Activated naive CD4-positive, alpha-beta T cell treated with anti-CD3 and anti-CD28 coated beads for 36 hours (primary cell): ENCODE results near the gene LPCAT4. TPM values are rescaled to one million over a fixed set of nuclear protein-coding genes. Genes with fewer than 3 reads are reported as not detected.

Experiments used
- CTCF ChIA-PET: fragments of 350-600 bp; sonication (Branson Sonifier 250); formaldehyde crosslinking; loops from one replicate; lab custom pipeline; 2021; ENCODE audit warnings: antibody characterized with exemption; lab: Charles Lee
- DNase-seq: peaks from one replicate; pipeline ENCODE4 v3.0.0-alpha.2; 2020
- H3K27ac Mint-ChIP-seq: one replicate; pipeline ENCODE4 v1.8.0; 2021; ENCODE audit warnings: mild to moderate bottlenecking, mixed read lengths
- H3K27me3 Mint-ChIP-seq: one replicate; pipeline ENCODE4 v1.8.0; 2021; ENCODE audit warnings: low read depth, mixed read lengths
- H3K36me3 Mint-ChIP-seq: one replicate; pipeline ENCODE4 v1.8.0; 2021; ENCODE audit warnings: low read depth, mixed read lengths
- H3K4me1 Mint-ChIP-seq: one replicate; pipeline ENCODE4 v1.8.0; 2021; ENCODE audit warnings: low read depth, mixed read lengths
- H3K4me3 Mint-ChIP-seq: one replicate; pipeline ENCODE4 v1.8.0; 2021; ENCODE audit warnings: mild to moderate bottlenecking, moderate library complexity, mixed read lengths
- H3K9me3 Mint-ChIP-seq: one replicate; pipeline ENCODE4 v1.8.0; 2021; ENCODE audit warnings: mixed read lengths
- intact Hi-C: fragments of 100-400 bp; cut with micrococcal nuclease; formaldehyde crosslinking; loops from one replicate; pipeline ENCODE4 v1.15.1; 2023
- total RNA-seq, 2 experiments: library from RNA; stranded (reverse); gene quantifications; one replicate each; pipeline ENCODE4 v1.2.3, GENCODE V29; 2021

The LPCAT4 gene
- total RNA-seq, 2 experiments from 2014 or later = 63.5 to 66.8 TPM

DNA sequence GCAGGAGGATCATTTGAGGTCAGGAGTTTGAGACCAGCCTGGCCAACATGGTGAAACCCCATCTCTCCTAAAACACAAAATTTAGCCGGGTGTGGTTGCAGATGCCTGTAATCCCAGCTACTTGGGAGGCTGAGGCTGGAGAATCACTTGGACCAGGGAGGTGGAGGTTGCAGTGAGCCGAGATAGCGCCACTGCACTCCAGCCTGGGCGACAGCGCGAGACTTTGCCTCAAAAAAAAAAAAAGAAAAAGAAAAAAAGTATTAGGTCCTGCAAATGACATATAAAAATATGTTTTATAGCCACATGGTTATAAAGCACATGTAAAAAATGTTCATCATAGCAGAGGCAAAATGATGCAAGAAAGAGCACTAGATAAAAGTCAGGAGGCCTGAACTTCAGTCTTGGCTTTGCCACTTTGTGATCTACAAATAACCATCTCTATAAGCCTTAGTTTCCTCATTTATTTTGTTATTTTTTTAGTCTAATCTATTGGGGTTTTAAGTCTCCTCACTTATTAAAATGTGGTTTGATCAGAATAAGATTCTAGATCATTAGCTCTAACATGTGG, 34.4 kb downstream of the LPCAT4 start:
- Mint-ChIP-seq H3K4me3 (peak overlapping the region; percentile 35), H3K9me3 (no peaks in the 10 kb centered on the region), H3K27me3 (no peaks in the 10 kb centered on the region), H3K4me1 (peaks cover 59% of the 10 kb centered on the region), H3K27ac (peak overlapping the region; percentile 97), H3K36me3 (peaks cover 9% of the 10 kb centered on the region)
- DNase-seq = no peak
- CTCF ChIA-PET = interaction anchor here (0.6 to 2.4 kb wide), 4 partner anchors 33 to 94 kb away, joined by 3 to 15 read pairs (median 4); partner anchors contain the start of gene LPCAT4
- intact Hi-C loops = no loop called here

DNA sequence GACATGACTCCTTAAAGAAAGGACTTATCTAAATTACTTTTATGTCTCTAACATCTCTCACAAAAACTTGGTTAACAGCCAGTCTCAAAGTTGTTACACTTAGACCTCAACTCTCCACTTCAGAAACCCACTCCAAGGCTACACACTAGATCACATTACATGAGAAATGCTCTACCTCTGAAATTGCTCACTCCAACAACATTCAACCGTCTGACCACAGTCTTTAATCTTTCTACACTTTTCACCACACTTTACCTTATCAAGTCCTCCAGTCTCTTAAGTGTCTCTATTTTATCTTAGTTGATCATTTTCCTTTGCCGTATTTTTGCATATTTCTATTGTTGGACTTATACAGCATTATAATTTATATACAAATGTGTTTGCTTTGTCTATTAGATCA, 35.2 kb downstream of the LPCAT4 start:
- H3K36me3 Mint-ChIP-seq = peaks cover 5% of the 10 kb centered on the region
- H3K4me1 Mint-ChIP-seq = peaks cover 65% of the 10 kb centered on the region
- intact Hi-C loops = no loop called here
- H3K27ac Mint-ChIP-seq = peak overlapping the region; percentile 97
- DNase-seq = no peak
- peak overlapping the region; percentile 35 for H3K4me3 Mint-ChIP-seq
- CTCF ChIA-PET = no interaction called here
- no peaks in the 10 kb centered on the region for H3K9me3 Mint-ChIP-seq
- no peaks in the 10 kb centered on the region for H3K27me3 Mint-ChIP-seq

DNA sequence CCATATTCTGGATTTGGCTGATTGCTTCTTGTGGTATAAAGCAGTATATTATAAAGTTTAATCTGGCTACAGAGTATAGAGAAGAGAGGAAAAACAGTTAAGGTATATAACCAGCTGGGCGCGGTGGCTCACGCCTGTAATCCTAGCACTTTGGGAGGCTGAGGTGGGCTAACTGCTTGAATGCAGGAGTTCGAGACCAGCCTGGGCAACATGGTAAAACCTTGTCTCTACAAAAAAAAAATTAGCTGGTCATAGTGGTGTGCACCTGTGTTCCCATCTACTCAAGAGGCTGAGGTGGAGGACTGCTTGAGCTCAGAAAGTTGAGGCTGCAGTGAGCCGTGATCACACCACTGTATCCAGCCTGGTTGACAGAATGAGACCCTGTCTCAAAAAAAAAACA, 36.7 kb downstream of the LPCAT4 start:
- no peak for DNase-seq
- no peaks in the 10 kb centered on the region for H3K9me3 Mint-ChIP-seq
- peaks cover 69% of the 10 kb centered on the region for H3K4me1 Mint-ChIP-seq
- H3K27ac Mint-ChIP-seq = peak overlapping the region; percentile 77
- H3K4me3 Mint-ChIP-seq = no peak overlapping the region
- H3K36me3 Mint-ChIP-seq = peaks cover 3% of the 10 kb centered on the region
- H3K27me3 Mint-ChIP-seq = no peaks in the 10 kb centered on the region
- CTCF ChIA-PET = interaction anchor here (0.7 to 1.7 kb wide), 5 partner anchors 38 to 120 kb away, joined by 3 to 5 read pairs (median 4); partner anchors contain the start of gene KATNBL1
- intact Hi-C loops = no loop called here

DNA sequence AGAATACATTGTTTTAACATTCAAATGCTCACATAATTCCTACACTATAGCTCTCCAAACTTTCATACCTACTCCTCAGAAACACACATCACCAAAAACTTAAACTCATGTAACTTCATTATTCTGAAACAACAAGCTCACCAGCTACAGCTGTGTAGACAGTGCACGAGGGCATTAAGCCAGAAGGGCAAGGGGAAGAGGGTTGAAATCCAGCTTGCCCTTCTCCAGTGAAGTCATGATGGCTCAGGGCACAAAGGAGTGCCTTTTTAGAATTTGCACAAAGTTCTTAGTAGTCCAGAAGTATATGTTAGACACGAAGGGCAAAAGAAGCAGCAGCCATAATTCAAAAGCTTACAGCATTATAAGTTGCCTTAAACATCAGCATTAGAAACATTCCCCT, 38.0 kb downstream of the LPCAT4 start:
- Mint-ChIP-seq H3K9me3 (no peaks in the 10 kb centered on the region), H3K27ac (peak overlapping the region; percentile 91), H3K36me3 (peaks cover 3% of the 10 kb centered on the region), H3K4me3 (peak overlapping the region; percentile 36), H3K27me3 (no peaks in the 10 kb centered on the region), H3K4me1 (peaks cover 73% of the 10 kb centered on the region)
- intact Hi-C loops = no loop called here
- no peak for DNase-seq
- CTCF ChIA-PET = interaction anchor here (0.6 to 2.1 kb wide), 10 partner anchors 9 to 259 kb away, joined by 3 to 8 read pairs (median 4); partner anchors contain the start of genes KATNBL1, LPCAT4, NOP10 and NUTM1

DNA sequence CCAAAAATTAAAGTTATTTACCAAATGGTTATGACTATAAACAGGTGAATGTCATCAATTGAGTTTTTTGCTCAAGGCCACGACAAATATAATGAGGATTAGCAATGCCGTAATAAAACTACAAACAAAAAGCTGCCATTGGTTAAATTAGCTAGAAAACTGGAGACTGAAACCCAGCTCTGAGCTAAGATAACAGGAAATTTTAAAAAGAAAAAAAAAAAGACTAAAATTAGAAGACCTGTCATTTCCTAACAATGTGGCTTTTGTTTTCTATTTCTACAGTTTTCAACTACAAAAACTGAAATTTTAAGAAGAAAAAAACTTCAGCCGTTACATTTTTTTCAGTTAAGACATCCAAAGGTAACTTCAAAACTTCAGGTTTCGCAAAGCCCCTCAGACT, 39.1 kb downstream of the LPCAT4 start:
- DNase-seq = no peak
- H3K9me3 Mint-ChIP-seq = no peaks in the 10 kb centered on the region
- CTCF ChIA-PET = interaction anchor here (0.6 to 2.1 kb wide), 11 partner anchors 7 to 268 kb away, joined by 3 to 8 read pairs (median 4); partner anchors contain the start of genes LPCAT4, NOP10 and NUTM1
- peak overlapping the region; percentile 91 for H3K27ac Mint-ChIP-seq
- peak overlapping the region; percentile 62 for H3K4me3 Mint-ChIP-seq
- H3K27me3 Mint-ChIP-seq = no peaks in the 10 kb centered on the region
- H3K4me1 Mint-ChIP-seq = peaks cover 71% of the 10 kb centered on the region
- intact Hi-C loops = loop anchor here (1.0 kb wide), 2 partner anchors 9 to 10 kb away; partner anchors contain the start of gene SLC12A6
- peaks cover 4% of the 10 kb centered on the region for H3K36me3 Mint-ChIP-seq

DNA sequence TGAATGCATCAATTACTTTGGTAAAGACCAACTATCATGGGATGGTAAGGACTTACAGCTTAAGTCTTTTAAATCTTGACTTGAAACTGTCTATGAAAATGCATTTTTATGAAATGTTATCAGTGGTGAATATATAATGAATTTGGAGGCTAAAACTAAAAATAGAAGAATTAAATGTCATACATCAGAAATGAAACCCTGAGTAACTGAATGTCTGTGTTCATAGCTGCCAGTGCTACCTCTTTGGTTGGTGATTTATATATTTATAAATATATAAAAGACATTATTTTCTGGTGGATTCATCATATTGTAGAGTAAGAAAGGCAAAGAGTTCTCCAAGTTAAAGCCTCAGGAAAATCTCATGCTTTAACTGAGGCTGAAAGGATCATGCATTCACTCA, 41.6 kb downstream of the LPCAT4 start:
- H3K4me3 Mint-ChIP-seq = peak overlapping the region; percentile 26

DNA sequence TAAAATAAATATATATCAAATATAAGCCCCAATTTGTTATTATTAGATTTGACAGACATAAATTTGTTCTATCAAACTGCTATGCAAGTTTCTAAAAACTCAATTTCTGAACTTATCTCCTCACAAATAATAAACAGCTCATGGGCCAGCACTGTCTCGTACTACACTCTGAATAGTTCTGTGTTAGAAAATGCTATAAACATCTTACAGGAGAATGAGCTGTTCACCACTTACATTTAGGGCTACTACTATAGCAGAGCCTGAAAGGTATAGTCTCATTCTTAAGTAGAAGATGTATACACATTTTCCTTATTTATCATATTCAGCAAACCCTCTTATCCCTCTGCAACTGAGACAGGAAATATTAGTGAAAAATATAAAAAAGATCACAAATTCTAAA, 42.1 kb downstream of the LPCAT4 start:
- Mint-ChIP-seq H3K4me1 (peaks cover 62% of the 10 kb centered on the region), H3K4me3 (no peak overlapping the region), H3K27ac (peak overlapping the region; percentile 26), H3K9me3 (no peaks in the 10 kb centered on the region), H3K27me3 (no peaks in the 10 kb centered on the region), H3K36me3 (peaks cover 2% of the 10 kb centered on the region)
- DNase-seq = no peak
- intact Hi-C loops = no loop called here
- CTCF ChIA-PET = interaction anchor here (0.9 kb wide), 1 partner anchor 83 kb away, joined by 3 read pairs; no protein-coding TSS in a partner anchor

More for the DNA sequence above, 41.6 kb downstream of the LPCAT4 start:
- CTCF ChIA-PET = interaction anchor here (0.6 to 0.9 kb wide), 3 partner anchors 14 to 85 kb away, joined by 3 read pairs; no protein-coding TSS in a partner anchor
- no peaks in the 10 kb centered on the region for H3K27me3 Mint-ChIP-seq
- peak overlapping the region; percentile 91 for H3K27ac Mint-ChIP-seq
- intact Hi-C loops = no loop called here
- H3K9me3 Mint-ChIP-seq = no peaks in the 10 kb centered on the region
- DNase-seq = no peak
- H3K4me1 Mint-ChIP-seq = peaks cover 62% of the 10 kb centered on the region
- H3K36me3 Mint-ChIP-seq = peaks cover 2% of the 10 kb centered on the region

DNA sequence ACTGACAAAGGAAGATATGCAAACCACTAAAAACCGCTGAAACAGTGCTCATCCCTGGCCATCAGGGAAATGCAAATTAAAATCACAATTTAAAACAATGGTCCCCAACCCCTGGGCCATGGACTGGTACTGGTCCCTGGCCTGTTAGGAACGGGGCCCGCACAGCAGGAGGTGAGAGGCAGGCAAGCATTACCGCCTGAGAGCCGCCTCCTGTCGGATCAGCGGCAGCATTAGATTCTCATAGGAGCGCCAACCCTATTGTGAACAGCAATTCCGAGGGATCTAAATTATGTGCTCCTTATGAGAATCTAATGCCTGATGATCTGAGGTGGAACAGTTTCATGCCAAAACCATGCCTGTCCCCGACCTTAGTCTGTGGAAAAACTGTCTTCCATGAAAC, 43.8 kb downstream of the LPCAT4 start:
- no peak overlapping the region for H3K27ac Mint-ChIP-seq
- peaks cover 61% of the 10 kb centered on the region for H3K4me1 Mint-ChIP-seq
- H3K27me3 Mint-ChIP-seq = no peaks in the 10 kb centered on the region
- H3K4me3 Mint-ChIP-seq = no peak overlapping the region
- CTCF ChIA-PET = no interaction called here
- no peaks in the 10 kb centered on the region for H3K9me3 Mint-ChIP-seq
- peaks cover 2% of the 10 kb centered on the region for H3K36me3 Mint-ChIP-seq
- DNase-seq = no peak
- intact Hi-C loops = no loop called here

DNA sequence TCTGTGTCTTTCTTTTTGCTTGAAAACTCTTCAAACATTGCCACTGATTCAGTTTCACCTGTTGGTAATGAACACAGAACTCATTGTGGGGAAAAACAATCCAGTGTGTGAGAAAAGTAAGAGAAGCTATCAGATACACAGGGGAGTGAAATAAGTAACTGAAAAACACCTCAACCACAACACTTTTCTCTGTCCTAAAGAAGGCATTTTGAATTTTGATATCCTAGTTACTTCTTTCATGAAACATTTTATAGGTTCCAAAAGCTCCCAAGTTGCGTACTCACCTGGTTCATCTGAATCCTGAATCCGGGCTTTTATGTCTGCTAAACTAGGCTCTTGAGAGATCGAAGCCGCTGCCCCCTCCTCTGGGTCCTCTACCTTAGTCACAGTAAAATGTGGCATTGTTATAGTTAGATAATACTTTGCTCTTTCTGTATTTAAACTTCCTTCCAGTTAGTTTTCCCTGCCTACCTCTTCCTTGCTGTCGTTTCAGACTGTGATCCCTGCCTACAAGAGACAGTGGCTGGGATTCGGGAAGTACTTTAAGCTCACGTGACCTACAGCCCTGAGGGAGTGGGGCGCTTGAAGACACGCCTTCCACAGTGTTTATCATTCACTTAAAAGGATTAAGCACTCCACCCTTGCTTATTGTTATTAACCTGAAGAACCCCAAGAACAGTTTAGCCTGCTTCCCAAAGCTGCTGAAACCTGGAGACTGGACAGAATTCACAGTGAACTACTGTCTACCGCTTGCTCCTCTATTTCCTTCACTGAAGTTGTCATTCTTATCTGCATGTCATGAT, 48.5 kb downstream of the LPCAT4 start:
- DNase-seq = peak; percentile 46
- intact Hi-C loops = loop anchor here (1.0 to 5.0 kb wide), 4 partner anchors 10 to 79 kb away; no protein-coding TSS in a partner anchor
- Mint-ChIP-seq H3K4me3 (peak overlapping the region; percentile 96), H3K36me3 (peaks cover 9% of the 10 kb centered on the region), H3K9me3 (no peaks in the 10 kb centered on the region), H3K4me1 (peaks cover 61% of the 10 kb centered on the region), H3K27me3 (no peaks in the 10 kb centered on the region), H3K27ac (peak overlapping the region; percentile 92)
- CTCF ChIA-PET = interaction anchor here (0.7 to 2.2 kb wide), 5 partner anchors 9 to 77 kb away, joined by 3 to 8 read pairs (median 7); partner anchors contain the start of gene LPCAT4

DNA sequence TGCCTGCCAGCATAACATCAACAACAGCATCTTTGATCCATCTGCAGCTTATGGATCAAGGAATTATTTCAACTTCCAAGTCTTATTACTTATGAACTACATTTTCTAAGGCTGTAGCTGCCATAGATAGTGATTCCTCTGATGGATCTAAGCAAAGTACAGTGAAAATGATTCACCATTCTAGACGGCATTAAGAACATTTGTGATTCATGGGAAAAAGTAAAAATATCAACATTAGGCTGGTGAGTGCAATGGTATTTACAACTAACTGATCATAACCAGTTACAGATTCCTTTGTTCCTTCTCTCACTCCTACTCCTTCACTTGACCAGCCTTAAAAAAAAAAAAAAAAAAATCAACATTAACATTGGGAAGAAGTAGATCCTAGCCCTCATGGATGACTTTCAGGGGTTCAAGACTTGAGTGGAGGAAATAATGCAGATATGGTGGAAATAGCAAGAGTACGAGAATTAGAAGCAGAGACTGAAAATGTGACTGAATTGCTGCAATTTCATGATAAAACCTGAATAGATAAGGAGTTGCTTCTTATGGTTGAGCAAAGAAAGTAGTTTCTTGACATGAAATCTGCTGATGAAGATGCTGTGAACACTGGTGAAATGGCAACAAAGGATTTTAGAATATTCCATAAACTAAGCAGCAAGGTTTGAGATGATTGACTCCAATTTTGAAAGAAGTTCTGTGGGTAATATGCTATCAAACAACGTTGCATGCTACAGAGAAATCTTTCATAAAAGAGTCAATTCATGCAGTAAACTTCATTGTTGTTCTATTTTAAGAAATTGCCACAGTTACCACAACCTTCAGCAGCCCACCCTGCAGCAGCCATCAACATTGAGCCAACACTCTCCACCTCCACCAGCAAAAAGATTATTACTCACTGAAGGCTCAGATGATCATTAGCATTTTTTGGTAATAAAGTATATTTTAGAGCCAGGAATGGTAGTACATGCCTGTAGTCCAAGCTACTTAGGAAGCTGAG, 52.2 kb downstream of the LPCAT4 start:
- peaks cover 11% of the 10 kb centered on the region for H3K36me3 Mint-ChIP-seq
- no peak overlapping the region for H3K27ac Mint-ChIP-seq
- H3K4me3 Mint-ChIP-seq = no peak overlapping the region
- CTCF ChIA-PET = interaction anchor here (0.6 to 1.3 kb wide), 2 partner anchors 34 to 298 kb away, joined by 3 read pairs; no protein-coding TSS in a partner anchor
- intact Hi-C loops = loop anchor here (5.0 kb wide), 1 partner anchor 37 kb away; no protein-coding TSS in a partner anchor
- no peaks in the 10 kb centered on the region for H3K27me3 Mint-ChIP-seq
- DNase-seq = no peak
- H3K4me1 Mint-ChIP-seq = peaks cover 56% of the 10 kb centered on the region
- no peaks in the 10 kb centered on the region for H3K9me3 Mint-ChIP-seq

DNA sequence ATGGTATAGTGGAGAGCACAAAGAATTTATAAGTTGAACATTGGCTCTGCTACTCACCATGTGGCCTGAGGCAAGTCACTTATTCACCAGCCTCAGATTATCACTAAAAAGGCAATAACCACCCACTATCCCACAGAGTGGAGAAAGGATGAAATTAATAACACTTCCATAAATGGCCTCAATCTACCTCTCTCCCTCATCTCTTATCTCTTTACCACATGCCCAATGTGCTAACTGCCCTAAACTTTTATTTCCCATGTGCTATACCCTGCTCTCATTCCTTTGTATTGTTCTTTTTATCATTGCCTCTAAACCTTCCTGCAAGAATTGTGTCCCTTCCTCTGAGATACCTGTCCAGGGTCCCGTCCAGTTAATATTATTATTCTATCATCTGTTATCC, 55.4 kb downstream of the LPCAT4 start:
- Mint-ChIP-seq H3K27me3 (no peaks in the 10 kb centered on the region), H3K27ac (no peak overlapping the region), H3K4me3 (no peak overlapping the region), H3K36me3 (peaks cover 20% of the 10 kb centered on the region), H3K4me1 (peaks cover 55% of the 10 kb centered on the region), H3K9me3 (no peaks in the 10 kb centered on the region)
- CTCF ChIA-PET = no interaction called here
- intact Hi-C loops = no loop called here
- no peak for DNase-seq
